CD4-positive, alpha-beta T cell treated with Interleukin-4 for 4 hours (primary cell): Measurements from ENCODE around the gene CCL26.
"Not testable (repeated sequence)": the region's sequence is repeated elsewhere in the genome, so short reads cannot be mapped to it uniquely, and the experiment has no call there.

Source experiments
- DNase-seq: peaks from one replicate; pipeline ENCODE4 v3.0.0-alpha.2; 2020

CCL26 gene

DNA sequence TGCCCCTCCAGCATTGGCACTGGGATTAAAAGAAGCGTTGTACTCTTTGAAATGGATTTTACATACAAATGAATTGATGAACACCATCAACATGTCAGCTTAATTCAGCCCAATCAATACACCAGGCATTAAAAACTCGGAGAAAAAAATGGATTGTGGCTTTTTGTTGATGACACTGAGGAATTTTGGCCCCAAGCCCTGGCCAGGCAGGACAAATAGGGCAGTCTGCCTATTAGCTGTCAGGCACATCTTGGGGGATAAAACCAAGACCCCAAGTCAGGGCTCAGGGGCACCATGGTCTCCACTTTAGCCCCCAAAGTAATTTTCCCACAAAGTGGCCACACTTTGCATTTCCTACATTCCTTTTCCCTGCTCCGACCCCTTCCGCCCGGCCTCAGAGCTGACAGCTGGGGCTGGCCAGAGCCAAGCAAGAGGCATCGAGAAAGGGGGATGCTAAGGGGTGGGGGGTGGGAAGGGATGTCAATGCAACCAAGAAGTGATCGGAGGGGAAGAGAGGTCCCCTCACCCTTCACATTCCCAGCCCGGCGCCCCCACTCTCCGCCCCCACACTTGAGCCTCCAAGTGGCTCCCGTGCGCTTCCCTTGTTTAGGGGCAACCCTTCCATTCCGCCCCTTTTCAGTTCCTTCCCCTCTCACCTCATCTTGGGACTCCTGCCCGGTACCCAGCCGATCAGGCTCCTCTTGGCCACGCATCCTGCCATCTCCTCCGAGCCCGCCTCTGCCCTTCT lies 34.0 kb downstream of the CCL26 start:
- DNase-seq = no peak

DNA sequence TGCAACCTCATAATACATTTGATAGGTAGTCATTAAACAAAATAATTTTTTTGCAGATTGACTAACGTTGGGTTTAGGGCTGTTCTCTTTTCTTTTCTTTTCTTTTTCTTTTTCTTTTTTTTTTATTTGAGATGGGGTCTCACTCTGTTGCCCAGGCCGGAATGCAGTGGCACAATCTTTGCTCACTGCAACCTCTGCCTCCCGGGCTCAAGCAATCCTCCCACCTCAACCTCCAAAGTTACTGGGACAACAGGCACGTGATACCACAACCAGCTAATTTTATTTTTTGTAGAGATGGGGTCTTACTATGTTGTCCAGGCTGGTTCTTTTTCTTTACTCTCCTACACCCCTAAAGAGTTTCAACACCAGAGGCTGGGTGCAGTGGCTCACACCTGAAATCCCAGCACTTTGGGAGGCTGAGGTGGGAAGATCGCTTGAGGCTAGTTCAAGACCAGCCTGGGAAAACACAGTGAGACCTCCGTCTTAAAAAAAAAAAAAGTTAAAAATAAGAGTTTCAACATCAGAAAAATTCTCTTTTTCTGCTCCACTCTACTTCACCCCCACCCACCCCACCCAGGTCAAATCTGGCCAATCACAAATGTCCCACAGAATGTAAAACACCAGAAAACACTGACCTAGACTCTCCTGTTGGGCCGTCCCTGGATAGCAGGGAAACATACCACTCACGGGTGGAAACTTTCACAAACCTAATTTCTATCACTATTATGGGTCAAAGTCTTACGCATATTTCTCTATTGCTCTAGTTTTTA lies 36.2 kb downstream of the CCL26 start:
- no peak for DNase-seq

- DNase-seq = no peak
Measured at GRCh38 chr7:75734586-75735458, 37.2 kb downstream of the CCL26 start.

DNA sequence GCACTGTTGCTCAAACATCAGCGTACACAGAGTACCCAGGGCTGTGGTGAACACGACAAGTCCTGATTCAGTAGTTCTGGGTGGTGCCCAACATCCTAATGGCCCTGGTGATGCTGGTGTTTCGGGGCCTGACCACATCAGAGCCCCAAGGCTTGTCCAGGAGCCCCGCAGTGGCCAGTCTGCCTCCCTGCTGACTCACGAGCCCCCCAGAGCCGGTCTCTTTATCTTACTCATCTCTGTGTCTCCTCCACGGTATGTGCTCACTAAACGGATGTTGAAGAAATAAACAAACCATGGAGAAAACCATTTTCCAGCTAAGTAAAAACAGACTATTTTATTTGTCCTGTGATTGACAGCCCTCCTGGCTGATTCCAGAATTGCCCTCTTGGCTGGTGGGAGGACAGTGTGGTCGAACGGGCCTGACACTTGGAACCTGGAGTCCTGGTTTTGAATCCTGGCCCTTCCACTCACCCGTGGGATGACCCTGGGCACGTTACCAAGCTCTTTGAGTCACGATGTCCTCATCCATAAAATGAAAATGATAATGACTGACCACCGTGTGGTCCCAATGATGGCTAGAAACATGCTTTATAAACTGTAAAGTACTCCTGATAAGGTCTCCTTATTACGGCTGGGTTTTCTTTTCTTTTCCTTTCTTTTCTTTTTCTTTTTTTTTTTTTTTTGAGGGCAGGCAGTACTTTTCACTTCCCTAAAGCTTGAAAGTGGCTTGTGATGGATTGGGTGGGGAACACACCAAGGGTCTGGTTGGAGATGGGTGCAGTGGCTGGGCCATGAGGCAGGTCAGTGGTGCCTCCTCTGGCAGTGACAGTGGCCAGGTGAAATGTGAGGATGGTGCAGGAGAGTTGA lies 39.0 kb downstream of the CCL26 start:
- DNase-seq = no peak

DNA sequence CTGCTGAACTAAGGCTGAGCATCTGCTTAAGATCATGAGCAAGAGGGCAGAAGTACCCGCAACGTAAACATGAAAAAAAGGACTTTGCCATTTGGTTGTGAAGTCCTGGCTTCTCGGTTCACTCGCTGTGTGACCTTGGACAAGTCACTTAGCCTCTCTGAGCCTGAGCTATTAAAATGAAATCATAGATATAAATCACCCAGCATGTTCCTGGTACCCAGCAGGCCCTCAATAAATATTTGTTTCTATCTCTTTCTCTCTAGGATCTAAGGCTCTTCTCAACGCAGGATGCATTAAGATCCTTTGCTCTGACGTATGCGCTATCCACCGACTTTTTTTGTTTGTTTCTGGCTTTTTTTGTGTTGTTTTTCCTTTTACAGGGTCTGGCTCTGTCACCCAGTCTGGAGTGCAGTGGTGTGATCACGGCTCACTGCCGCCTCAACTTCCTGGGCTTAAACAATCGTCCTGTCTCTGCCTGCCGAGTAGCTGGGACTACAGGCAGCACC lies 39.9 kb downstream of the CCL26 start:
- no peak for DNase-seq

DNA sequence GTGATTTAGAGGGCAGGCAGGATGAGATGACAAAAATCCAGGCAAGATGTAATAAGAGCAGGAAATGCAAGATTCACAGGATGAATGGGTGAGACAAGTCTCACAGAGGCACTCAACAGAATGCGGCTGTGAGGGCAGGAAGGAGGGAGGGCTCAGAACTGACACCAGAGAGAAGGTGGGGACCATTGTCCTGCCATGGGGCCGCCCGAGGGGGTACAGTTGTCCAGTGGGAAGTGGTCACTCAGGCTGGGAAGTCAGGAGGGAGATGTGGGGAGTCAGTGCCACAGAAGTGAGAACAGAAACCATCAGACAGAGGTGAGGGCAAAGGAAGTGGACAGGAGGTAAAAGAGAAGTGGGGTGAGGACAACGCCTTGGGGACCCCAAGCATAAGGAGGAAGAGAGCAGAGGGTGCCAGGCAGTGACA lies 42.1 kb downstream of the CCL26 start:
- DNase-seq = peak; percentile 5

- peak; percentile 78 for DNase-seq
Measured at GRCh38 chr7:75727881-75728593, 44.0 kb downstream of the CCL26 start.

GRCh38 chr7:75727351-75727750 lies 44.7 kb downstream of the CCL26 start:
- DNase-seq = not testable (repeated sequence)

- DNase-seq = no peak
Measured at GRCh38 chr7:75725306-75725705, 46.7 kb downstream of the CCL26 start.

- DNase-seq = no peak
Measured at GRCh38 chr7:75723444-75723843, 48.6 kb downstream of the CCL26 start.

- no peak for DNase-seq
Measured at GRCh38 chr7:75722373-75722772, 49.6 kb downstream of the CCL26 start.

GRCh38 chr7:75721922-75722321 lies 50.1 kb downstream of the CCL26 start:
- not testable (repeated sequence) for DNase-seq

- no peak for DNase-seq
Measured at GRCh38 chr7:75721426-75721825, 50.6 kb downstream of the CCL26 start.

DNA sequence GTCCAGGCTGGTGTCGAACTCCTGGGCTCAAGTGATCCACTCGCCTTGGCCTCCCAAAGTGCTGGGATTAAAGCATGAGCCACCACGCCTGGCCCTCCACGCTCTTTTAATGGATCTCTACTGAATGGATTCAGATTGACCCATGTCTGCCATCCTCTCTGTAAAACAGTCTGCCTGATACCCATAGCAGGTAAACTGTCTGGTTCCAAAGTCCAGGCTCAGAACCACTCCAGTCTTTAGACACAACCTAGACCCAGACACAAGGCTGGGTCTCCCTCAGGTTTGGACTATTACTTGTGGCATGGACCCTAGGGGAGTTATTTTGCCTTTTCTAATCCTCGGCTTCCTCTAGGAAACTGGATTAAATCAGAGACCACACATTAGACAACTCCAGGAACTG lies 52.4 kb downstream of the CCL26 start:
- DNase-seq = no peak
